IMR-90 (cell line): Measurements from ENCODE around the gene TTC39B. TPM values are rescaled to one million over a fixed set of nuclear protein-coding genes. Genes with fewer than 3 reads are reported as not detected.

ENCODE experiments used
- ATAC-seq: fragments of 200-7000 bp; cut with Tn5 transposase; 2 replicates; pipeline ENCODE4 v1.9.1; 2020; ENCODE audit warnings: low read depth, mild to moderate bottlenecking, moderate library complexity
- BruUV-seq: library from RNA; stranded (reverse); fragments of 400-500 nt; replicated peaks from 2 replicates; lab custom pipeline; 2021; lab: Mats Ljungman, UMichigan
- CTCF ChIA-PET: fragments of 300-600 bp; formaldehyde crosslinking; extraction: SDS; loops from one replicate; lab custom pipeline; 2021; ENCODE audit warnings: antibody characterized with exemption; lab: Yijun Ruan, JAX
- POLR2A ChIA-PET: fragments of 300-600 bp; sonication (Branson Sonifier 250); formaldehyde crosslinking; loops from one replicate; lab custom pipeline; 2022; ENCODE audit warnings: antibody characterized with exemption; ENCODE audit not compliant: unreplicated experiment; lab: Charles Lee
- DNase-seq: peaks from one replicate; pipeline ENCODE4 v3.0.0; 2013
- H2AFZ ChIP-seq: replicated peaks from 2 replicates; pipeline ENCODE3; 2013; ENCODE audit warnings: low read length, mild to moderate bottlenecking; ENCODE audit not compliant: poor library complexity
- H2AK5ac ChIP-seq: 2 replicates; pipeline ENCODE4 v1.6.1; 2013; ENCODE audit warnings: low read depth, low read length, inconsistent platforms
- H2AK9ac ChIP-seq: replicated peaks from 2 replicates; pipeline ENCODE3; 2013; ENCODE audit warnings: mild to moderate bottlenecking, low read depth, low read length, moderate library complexity; ENCODE audit not compliant: poor library complexity
- H2BK120ac ChIP-seq: 2 replicates; pipeline ENCODE4 v1.6.1; 2013; ENCODE audit warnings: low read depth, low read length, inconsistent platforms
- H2BK15ac ChIP-seq: 3 replicates; pipeline ENCODE4 v1.6.1; 2013; ENCODE audit warnings: low read depth, low read length, inconsistent platforms
- H2BK20ac ChIP-seq: 2 replicates; pipeline ENCODE4 v1.6.1; 2013; ENCODE audit warnings: low read depth, mild to moderate bottlenecking, inconsistent platforms, low read length, moderate library complexity
- H2BK5ac ChIP-seq: 2 replicates; pipeline ENCODE4 v1.6.1; 2013; ENCODE audit warnings: mild to moderate bottlenecking, low read depth, low read length, inconsistent platforms; ENCODE audit not compliant: poor library complexity, severe bottlenecking
- H3K14ac ChIP-seq: replicated peaks from 2 replicates; pipeline ENCODE4 v1.6.1; 2013; ENCODE audit warnings: low read depth, low read length, inconsistent platforms
- H3K18ac ChIP-seq: 2 replicates; pipeline ENCODE4 v1.6.1; 2013; ENCODE audit warnings: low read depth, low read length, control low read depth
- H3K23ac ChIP-seq: 2 replicates; pipeline ENCODE4 v1.6.1; 2013; ENCODE audit warnings: low read depth, low read length, inconsistent platforms
- H3K27ac ChIP-seq: 2 replicates; pipeline ENCODE4 v1.5.1; 2013; ENCODE audit warnings: mild to moderate bottlenecking, control low read depth, low read length; ENCODE audit not compliant: insufficient read depth
- H3K27me3 ChIP-seq: 2 replicates; pipeline ENCODE4 v1.6.1; 2013; ENCODE audit warnings: low read length; ENCODE audit not compliant: control insufficient read depth, insufficient read depth
- H3K36me3 ChIP-seq: 2 replicates; pipeline ENCODE4 v1.6.1; 2013; ENCODE audit warnings: low read length, mixed read lengths; ENCODE audit not compliant: control insufficient read depth, insufficient read depth
- H3K4ac ChIP-seq: 2 replicates; pipeline ENCODE4 v1.6.1; 2013; ENCODE audit warnings: low read depth, low read length, inconsistent platforms
- H3K4me1 ChIP-seq: 2 replicates; pipeline ENCODE4 v1.6.1; 2013; ENCODE audit warnings: low read length, mixed read lengths; ENCODE audit not compliant: control insufficient read depth, insufficient read depth
- H3K4me2 ChIP-seq: 2 replicates; pipeline ENCODE4 v1.6.1; 2013; ENCODE audit warnings: low read depth, mild to moderate bottlenecking, control low read depth, low read length, moderate library complexity
- H3K4me3 ChIP-seq: 2 replicates; pipeline ENCODE4 v1.5.1; 2013; ENCODE audit warnings: low read depth, mild to moderate bottlenecking, control low read depth, low read length, moderate library complexity; ENCODE audit not compliant: insufficient read depth
- H3K56ac ChIP-seq: 2 replicates; pipeline ENCODE4 v1.6.1; 2013; ENCODE audit warnings: low read length, inconsistent platforms; ENCODE audit not compliant: insufficient read depth; ENCODE audit errors: extremely low read depth
- H3K79me1 ChIP-seq, 2 experiments: 2 replicates each; pipeline ENCODE4 v1.6.1; 2013; ENCODE audit warnings: low read length in 2 of 2, inconsistent platforms in 1 of 2, low read depth in 1 of 2
- H3K9ac ChIP-seq: 2 replicates; pipeline ENCODE4 v1.6.1; 2013; ENCODE audit warnings: low read depth, low read length, control low read depth
- H3K9me1 ChIP-seq: 2 replicates; pipeline ENCODE4 v1.6.1; 2013; ENCODE audit warnings: low read length, inconsistent platforms; ENCODE audit not compliant: insufficient read depth
- H3K9me3 ChIP-seq: 2 replicates; pipeline ENCODE4 v1.6.1; 2013; ENCODE audit warnings: low read length; ENCODE audit not compliant: control insufficient read depth, insufficient read depth
- H4K20me1 ChIP-seq: 2 replicates; pipeline ENCODE4 v1.6.1; 2013; ENCODE audit warnings: low read length, inconsistent platforms; ENCODE audit not compliant: insufficient read depth
- H4K5ac ChIP-seq: 2 replicates; pipeline ENCODE4 v1.6.1; 2013; ENCODE audit warnings: mild to moderate bottlenecking, low read depth, low read length, control low read depth
- H4K8ac ChIP-seq, 2 experiments: 2 replicates each; pipeline ENCODE4 v1.6.1; 2013; ENCODE audit warnings: low read depth in 2 of 2, low read length in 2 of 2, control low read depth in 1 of 2, inconsistent platforms in 1 of 2
- H4K91ac ChIP-seq: 2 replicates; pipeline ENCODE4 v1.6.1; 2013; ENCODE audit warnings: low read depth, low read length, inconsistent platforms; ENCODE audit not compliant: insufficient read depth
- BHLHE40 ChIP-seq: fragments of 150-350 bp; IDR thresholded peaks from 2 replicates; pipeline ENCODE4 v1.6.1; 2016; ENCODE audit warnings: mild to moderate bottlenecking, low read depth, low read length
- CEBPB ChIP-seq: IDR thresholded peaks from 2 replicates; pipeline ENCODE4 v1.6.1; 2012; ENCODE audit warnings: low read depth, low read length, improper control_type of control experiment
- FOS ChIP-seq: fragments of 150-350 bp; IDR thresholded peaks from 2 replicates; pipeline ENCODE4 v1.6.1; 2016; ENCODE audit warnings: low read depth, low read length
- MAFK ChIP-seq: IDR thresholded peaks from 2 replicates; pipeline ENCODE4 v1.6.1; 2012; ENCODE audit warnings: low read depth, low read length, improper control_type of control experiment
- MAZ ChIP-seq: IDR thresholded peaks from 2 replicates; pipeline ENCODE4 v1.6.1; 2012; ENCODE audit warnings: low read depth, mild to moderate bottlenecking, low read length, improper control_type of control experiment, moderate library complexity, borderline replicate concordance
- NFE2L2 ChIP-seq: fragments of 150-350 bp; IDR thresholded peaks from 2 replicates; pipeline ENCODE4 v1.6.1; 2016; ENCODE audit warnings: low read depth, mild to moderate bottlenecking, low read length
- POLR2A ChIP-seq: IDR thresholded peaks from 2 replicates; pipeline ENCODE4 v1.6.1; 2012; ENCODE audit warnings: mild to moderate bottlenecking, low read depth, low read length
- RAD21 ChIP-seq: IDR thresholded peaks from 2 replicates; pipeline ENCODE4 v1.6.1; 2012; ENCODE audit warnings: low read length, improper control_type of control experiment
- RFX5 ChIP-seq: IDR thresholded peaks from 2 replicates; pipeline ENCODE4 v1.8.0; 2012; ENCODE audit warnings: low read depth, mild to moderate bottlenecking, low read length, moderate library complexity
- WGBS, 2 experiments: methylation state at CpG; one replicate each; pipeline versions ENCODE4 v1.1.5 to v1.1.7; 2013; ENCODE audit warnings: missing lambda C conversion rate in 2 of 2; ENCODE audit not compliant: insufficient read length in 1 of 2; ENCODE audit errors: extremely low coverage in 2 of 2; 5-methylcytosine and 5-hydroxymethylcytosine counted together
- dilution Hi-C: fragments of 300-500 bp; cut with HindIII; formaldehyde crosslinking; loops from one replicate; pipeline ENCODE4 v1.14.3; 2018; ENCODE audit warnings: low sequenced_read_pairs; ENCODE audit not compliant: unreplicated experiment
- in situ Hi-C: fragments of 300-500 bp; cut with MboI; formaldehyde crosslinking; loops from 3 replicates; pipeline ENCODE4 v1.14.3; 2019; ENCODE audit warnings: low sequenced_read_pairs, inconsistent platforms, mixed read lengths
- intact Hi-C: fragments of 100-400 bp; cut with micrococcal nuclease; formaldehyde crosslinking; loops from 2 replicates; pipeline ENCODE4 v1.10.0; 2022
- polyA plus RNA-seq, 3 experiments: library from polyadenylated mRNA; depleted of rRNA; stranded (reverse); fragments of >200 nt; gene quantifications; 2 replicates each; pipeline ENCODE4 v1.2.3, GENCODE V29; 2012; ENCODE audit warnings: low replicate concordance in 1 of 3
- total RNA-seq: library from RNA; depleted of rRNA; stranded (reverse); fragments of >200 nt; gene quantifications from 2 replicates; pipeline ENCODE4 v1.2.3, GENCODE V29; 2012
- TF ChIP-seq, protein P1 (sequence below): fragments of 150-350 bp; IDR thresholded peaks from 2 replicates; pipeline ENCODE4 v1.6.1; 2016; ENCODE audit warnings: low read depth, mild to moderate bottlenecking, low read length, moderate library complexity, borderline replicate concordance

The TTC39B gene
- total and polyA plus RNA-seq, 2 of the 4 experiments (the other 2 are of a cell fraction): 2.5 to 12.2 TPM

- CTCF ChIA-PET: no interaction called here
Measured at GRCh38 chr9:15333376-15333881, 26.4 kb upstream of the TTC39B start.

More at GRCh38 chr9:15333376-15333881, 26.4 kb upstream of the TTC39B start:
- no CpG with 5 or more reads among the region's 4 CpGs for WGBS, 2 experiments
- Histone ChIP-seq H3K9me1 (no peaks in the 10 kb centered on the region), H3K36me3 (no peaks in the 10 kb centered on the region), H3K79me1 (no peaks in the 10 kb centered on the region), H4K8ac (no peak overlapping the region), H3K27ac (no peak overlapping the region), H2BK120ac (no peak overlapping the region), H3K18ac (no peak overlapping the region), H2BK5ac (no peak overlapping the region), H2BK15ac (no peak overlapping the region), H3K4me1 (no peaks in the 10 kb centered on the region), H2AFZ (no peak overlapping the region), H3K14ac (no peak overlapping the region), H2BK20ac (no peak overlapping the region), H3K23ac (no peak overlapping the region), H4K5ac (no peak overlapping the region), H3K4ac (no peak overlapping the region), H3K4me3 (no peak overlapping the region), H4K91ac (no peak overlapping the region), H2AK5ac (no peak overlapping the region), H3K56ac (no peak overlapping the region), H3K4me2 (no peak overlapping the region), H3K9ac (no peak overlapping the region), H4K20me1 (no peaks in the 10 kb centered on the region), H3K27me3 (peaks cover 6% of the 10 kb centered on the region; the same call in 1 of the 2 replicates), H3K9me3 (no peaks in the 10 kb centered on the region; the same call in 1 of the 2 replicates), H2AK9ac (no peak overlapping the region)
- intact Hi-C loops: no loop called here
- no TSS peak for BruUV-seq
- DNase-seq: no peak
- in situ Hi-C loops: no loop called here
- POLR2A ChIA-PET: no interaction called here
- TF ChIP-seq FOS (no peak), POLR2A (no peak), BHLHE40 (no peak), RAD21 (no peak), MAZ (no peak), NFE2L2 (no peak), RFX5 (no peak), CEBPB (no peak), MAFK (no peak)
- TF ChIP-seq, protein P1, sequence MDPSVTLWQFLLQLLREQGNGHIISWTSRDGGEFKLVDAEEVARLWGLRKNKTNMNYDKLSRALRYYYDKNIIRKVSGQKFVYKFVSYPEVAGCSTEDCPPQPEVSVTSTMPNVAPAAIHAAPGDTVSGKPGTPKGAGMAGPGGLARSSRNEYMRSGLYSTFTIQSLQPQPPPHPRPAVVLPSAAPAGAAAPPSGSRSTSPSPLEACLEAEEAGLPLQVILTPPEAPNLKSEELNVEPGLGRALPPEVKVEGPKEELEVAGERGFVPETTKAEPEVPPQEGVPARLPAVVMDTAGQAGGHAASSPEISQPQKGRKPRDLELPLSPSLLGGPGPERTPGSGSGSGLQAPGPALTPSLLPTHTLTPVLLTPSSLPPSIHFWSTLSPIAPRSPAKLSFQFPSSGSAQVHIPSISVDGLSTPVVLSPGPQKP: no peak
- dilution Hi-C loops: no loop called here
- no peak for ATAC-seq
